OCI-LY1 (cell line): Measurements from ENCODE around the gene GOLGA8J.
A peak's percentile ranks its signal among the peaks of the same experiment; 100 is the strongest.
"Not testable (repeated sequence)": the region's sequence is repeated elsewhere in the genome, so short reads cannot be mapped to it uniquely, and the experiment has no call there.

ENCODE experiments used
- H2AFZ ChIP-seq: fragments of 200-600 bp; sonication (generic), shearing (Covaris generic); 2 replicates; pipeline ENCODE4 v1.6.0; 2014; ENCODE audit warnings: antibody characterized with exemption, mild to moderate bottlenecking, low read length
- H3F3A ChIP-seq: fragments of 200-600 bp; sonication (generic), shearing (Covaris generic); 2 replicates; pipeline ENCODE4 v1.6.0; 2014; ENCODE audit warnings: mild to moderate bottlenecking, antibody characterized with exemption, low read length, moderate library complexity; ENCODE audit not compliant: insufficient read depth
- H3K27ac ChIP-seq: fragments of 200-600 bp; sonication (generic); 2 replicates; pipeline ENCODE4 v1.5.1; 2014; ENCODE audit warnings: low read length, mixed run types, mild to moderate bottlenecking, low read depth; ENCODE audit not compliant: poor library complexity, severe bottlenecking
- H3K27me3 ChIP-seq: fragments of 200-600 bp; sonication (generic); 2 replicates; pipeline ENCODE4 v1.6.0; 2014; ENCODE audit warnings: antibody characterized with exemption, mild to moderate bottlenecking, low read length, moderate library complexity; ENCODE audit not compliant: insufficient read depth
- H3K36me3 ChIP-seq: fragments of 200-600 bp; sonication (generic); 2 replicates; pipeline ENCODE4 v1.6.1; 2014; ENCODE audit warnings: mild to moderate bottlenecking, antibody characterized with exemption, low read length, moderate library complexity, mixed read lengths; ENCODE audit not compliant: insufficient read depth
- H3K4me1 ChIP-seq: fragments of 200-600 bp; sonication (generic); 2 replicates; pipeline ENCODE4 v1.5.1; 2014; ENCODE audit warnings: mild to moderate bottlenecking, low read length, moderate library complexity; ENCODE audit not compliant: insufficient read depth, severe bottlenecking
- H3K4me2 ChIP-seq: fragments of 200-600 bp; sonication (generic), shearing (Covaris generic); 2 replicates; pipeline ENCODE4 v1.6.1; 2014; ENCODE audit warnings: low read length
- H3K4me3 ChIP-seq: fragments of 200-600 bp; sonication (generic); 2 replicates; pipeline ENCODE4 v1.5.1; 2014; ENCODE audit warnings: low read length, low read depth, mild to moderate bottlenecking, mixed read lengths; ENCODE audit not compliant: poor library complexity, severe bottlenecking
- H3K79me2 ChIP-seq: fragments of 200-600 bp; shearing (Covaris generic); 2 replicates; pipeline ENCODE4 v1.6.1; 2016; ENCODE audit warnings: mixed run types, low read length, mixed read lengths; ENCODE audit not compliant: insufficient read depth
- H3K9ac ChIP-seq: fragments of 200-600 bp; sonication (generic), shearing (Covaris generic); 2 replicates; pipeline ENCODE4 v1.6.1; 2014; ENCODE audit warnings: mild to moderate bottlenecking, low read length, mixed read lengths
- H3K9me2 ChIP-seq: fragments of 200-600 bp; sonication (generic), shearing (Covaris generic); 2 replicates; pipeline ENCODE4 v1.6.1; 2014; ENCODE audit warnings: low read depth, mild to moderate bottlenecking, low read length, mixed read lengths
- H3K9me3 ChIP-seq: fragments of 200-600 bp; shearing (Covaris generic); 2 replicates; pipeline ENCODE4 v1.6.1; 2014; ENCODE audit warnings: low read length, mixed read lengths
- H4K20me1 ChIP-seq: fragments of 200-600 bp; sonication (generic), shearing (Covaris generic); 2 replicates; pipeline ENCODE4 v1.6.0; 2016; ENCODE audit warnings: mild to moderate bottlenecking, low read length; ENCODE audit not compliant: insufficient read depth
- CTCF ChIP-seq: fragments of 200-600 bp; sonication (generic), shearing (Covaris generic); IDR thresholded peaks from 2 replicates; pipeline ENCODE4 v1.5.1; 2017; ENCODE audit warnings: mild to moderate bottlenecking, antibody characterized with exemption, low read length, moderate library complexity, mixed read lengths
- EZH2 ChIP-seq: fragments of 200-600 bp; sonication (generic), shearing (Covaris generic); IDR thresholded peaks from 2 replicates; pipeline ENCODE4 v1.8.0; 2017; ENCODE audit warnings: borderline replicate concordance, mixed run types, mild to moderate bottlenecking, antibody characterized with exemption, low read length, moderate library complexity, mixed read lengths

The GOLGA8J gene

DNA sequence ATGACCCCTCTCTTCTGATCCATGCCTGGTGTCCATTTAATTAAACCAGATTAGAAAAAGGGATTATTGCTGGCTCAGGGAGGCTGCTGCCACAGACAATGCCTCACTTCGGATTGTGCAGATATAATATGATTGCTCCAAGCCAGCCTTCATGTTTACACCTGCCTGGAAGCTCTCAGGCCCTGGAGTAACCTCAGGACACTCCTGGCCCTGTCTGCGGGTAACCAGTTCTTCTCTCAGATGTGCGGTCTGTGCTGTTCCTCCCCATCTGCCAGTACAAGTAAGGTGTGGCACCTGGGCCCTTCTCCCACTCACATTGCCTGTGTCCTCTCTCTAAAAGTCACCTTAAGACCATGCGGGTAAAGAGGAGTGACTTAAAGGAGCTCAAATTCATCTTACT lies 8.8 kb upstream of the GOLGA8J start:
- H3K9me2 ChIP-seq, result no peaks in the 10 kb centered on the region
- H3K4me2 ChIP-seq, result no peak overlapping the region
- no peaks in the 10 kb centered on the region for H3K4me1 ChIP-seq
- no peaks in the 10 kb centered on the region for H3K79me2 ChIP-seq
- no peak overlapping the region for H3K9ac ChIP-seq
- H3F3A ChIP-seq, result no peaks in the 10 kb centered on the region
- no peaks in the 10 kb centered on the region for H3K36me3 ChIP-seq
- no peaks in the 10 kb centered on the region for H3K9me3 ChIP-seq
- H4K20me1 ChIP-seq, result no peaks in the 10 kb centered on the region
- H3K27ac ChIP-seq, result no peak overlapping the region
- no peak for TF ChIP-seq EZH2
- no peak for TF ChIP-seq CTCF
- H3K27me3 ChIP-seq, result no peaks in the 10 kb centered on the region
- no peak overlapping the region for H2AFZ ChIP-seq
- H3K4me3 ChIP-seq, result no peak overlapping the region

GRCh38 chr15:30080816-30081215 lies 1.9 kb upstream of the GOLGA8J start:
- H3K9ac ChIP-seq, H3K4me1 ChIP-seq, H3K9me3 ChIP-seq, H3K4me2 ChIP-seq, H2AFZ ChIP-seq, H4K20me1 ChIP-seq, H3F3A ChIP-seq, H3K9me2 ChIP-seq, H3K36me3 ChIP-seq, H3K27ac ChIP-seq, H3K4me3 ChIP-seq, H3K79me2 ChIP-seq, H3K27me3 ChIP-seq: not testable (repeated sequence)

GRCh38 chr15:30097827-30098226 lies 15.1 kb downstream of the GOLGA8J start:
- not testable (repeated sequence) for H3K27ac ChIP-seq, H3K4me1 ChIP-seq, H4K20me1 ChIP-seq, H3K27me3 ChIP-seq, H3K9ac ChIP-seq, H3K36me3 ChIP-seq, H2AFZ ChIP-seq, H3K9me2 ChIP-seq, H3K4me3 ChIP-seq, H3K79me2 ChIP-seq, H3K9me3 ChIP-seq, H3K4me2 ChIP-seq, H3F3A ChIP-seq

DNA sequence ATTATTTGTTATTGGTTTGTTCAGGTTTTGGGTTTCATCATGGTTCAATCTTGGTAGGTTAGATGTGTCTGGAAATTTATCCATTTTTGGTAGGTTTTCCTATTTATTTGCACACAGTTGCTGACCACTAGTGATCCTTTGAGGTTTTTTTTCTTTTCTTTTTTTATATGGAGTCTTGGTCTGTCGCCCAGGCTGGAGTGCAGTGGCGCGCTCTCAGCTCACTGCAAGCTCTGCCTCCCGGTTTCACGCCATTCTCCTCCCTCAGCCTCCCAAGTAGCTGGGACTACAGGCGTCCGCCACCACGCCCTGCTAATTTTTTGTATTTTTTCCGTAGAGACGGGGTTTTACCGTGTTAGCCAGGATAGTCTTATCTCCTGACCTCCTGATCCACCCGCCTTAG lies 20.1 kb downstream of the GOLGA8J start:
- not testable (repeated sequence) for H3K9ac ChIP-seq, H3K79me2 ChIP-seq, H3K4me1 ChIP-seq, H3F3A ChIP-seq, H3K36me3 ChIP-seq, H2AFZ ChIP-seq, H3K9me2 ChIP-seq, H3K4me2 ChIP-seq, H3K9me3 ChIP-seq, H3K27ac ChIP-seq, H4K20me1 ChIP-seq, H3K27me3 ChIP-seq, H3K4me3 ChIP-seq

- H3F3A ChIP-seq, H3K79me2 ChIP-seq, H3K4me2 ChIP-seq, H2AFZ ChIP-seq, H3K27ac ChIP-seq, H3K9me2 ChIP-seq, H3K9me3 ChIP-seq, H4K20me1 ChIP-seq, H3K4me1 ChIP-seq, H3K9ac ChIP-seq, H3K27me3 ChIP-seq, H3K36me3 ChIP-seq: not testable (repeated sequence)
- peak overlapping the region; percentile 33 for H3K4me3 ChIP-seq
Measured at GRCh38 chr15:30103941-30104507, 21.3 kb downstream of the GOLGA8J start.

GRCh38 chr15:30110591-30110990 lies 27.8 kb downstream of the GOLGA8J start:
- not testable (repeated sequence) for H3K4me3 ChIP-seq, H3K9me2 ChIP-seq, H3K79me2 ChIP-seq, H3K27ac ChIP-seq, H3F3A ChIP-seq, H3K4me1 ChIP-seq, H3K27me3 ChIP-seq, H3K9me3 ChIP-seq, H3K9ac ChIP-seq, H4K20me1 ChIP-seq, H2AFZ ChIP-seq, H3K4me2 ChIP-seq, H3K36me3 ChIP-seq

DNA sequence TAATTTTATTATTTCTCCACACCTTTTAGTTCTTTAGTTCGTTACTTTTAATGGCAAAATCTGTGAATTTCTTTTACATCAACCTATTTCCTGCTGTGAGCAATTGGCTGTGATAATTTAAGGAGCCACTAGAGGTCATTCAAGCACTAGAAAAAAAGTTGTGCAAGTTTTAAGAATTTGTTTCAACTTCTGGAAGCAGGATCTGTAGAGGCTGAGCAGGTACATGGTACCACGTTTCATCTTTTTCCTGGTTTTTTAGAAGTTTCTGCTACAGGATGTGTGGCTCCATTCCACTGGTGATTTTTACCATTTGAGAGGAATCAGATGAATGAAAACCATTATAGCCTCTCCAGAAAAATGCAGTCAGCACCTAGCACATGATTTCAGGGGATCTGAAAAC lies 47.3 kb downstream of the GOLGA8J start:
- H3K79me2 ChIP-seq, H4K20me1 ChIP-seq, H3F3A ChIP-seq, H3K4me1 ChIP-seq, H3K9me2 ChIP-seq, H3K9me3 ChIP-seq, H3K27me3 ChIP-seq, H3K4me3 ChIP-seq, H3K27ac ChIP-seq, H3K9ac ChIP-seq, H3K36me3 ChIP-seq, H2AFZ ChIP-seq, H3K4me2 ChIP-seq: not testable (repeated sequence)
